Measurements from ENCODE around the gene MED12L.

Gene MED12L

GRCh38 chr3:151100076-151100475, 14.6 kb downstream of the MED12L start:
- H3K4me3 ChIP-seq (replicated peaks; ENCODE audit: low read depth, low read length) = no peak overlapping the region
- no peak for DNase-seq (ENCODE audit: low read depth)
- no peak for TF ChIP-seq CTCF (IDR thresholded peaks at IDR 0.05; ENCODE audit: low read length, missing control alignments)

- no peak for DNase-seq (ENCODE audit: low read depth)
- no peak for TF ChIP-seq CTCF (IDR thresholded peaks at IDR 0.05; ENCODE audit: low read length, missing control alignments)
- H3K4me3 ChIP-seq (replicated peaks; ENCODE audit: low read depth, low read length) = no peak overlapping the region
Measured at GRCh38 chr3:151101270-151101969, 16.0 kb downstream of the MED12L start.

DNA sequence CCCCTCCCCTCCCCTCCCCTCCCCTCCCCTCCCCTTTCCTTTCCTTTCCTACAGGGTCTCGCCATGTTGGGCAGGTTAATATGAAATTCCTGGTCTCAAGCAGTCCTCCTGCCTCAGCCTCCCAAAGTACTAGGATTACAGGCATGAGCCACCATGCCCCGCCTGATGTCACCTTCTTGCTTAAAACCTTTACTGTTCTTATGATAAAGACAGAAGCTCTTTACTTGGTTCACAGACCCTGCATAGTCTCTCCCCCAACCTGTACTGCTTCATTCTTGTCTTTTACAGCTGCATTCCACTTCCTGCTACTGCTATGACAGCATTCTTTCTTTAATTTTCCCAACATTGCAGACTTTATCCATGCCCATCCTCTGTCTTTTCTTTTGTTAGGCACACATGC, 20.8 kb downstream of the MED12L start:
- no peak for TF ChIP-seq CTCF (IDR thresholded peaks at IDR 0.05; ENCODE audit: low read length, missing control alignments)
- H3K4me3 ChIP-seq (replicated peaks; ENCODE audit: low read depth, low read length) = no peak overlapping the region

GRCh38 chr3:151107177-151107576, 21.7 kb downstream of the MED12L start:
- TF ChIP-seq CTCF (IDR thresholded peaks at IDR 0.05; ENCODE audit: low read length, missing control alignments) = no peak
- no peak overlapping the region for H3K4me3 ChIP-seq (replicated peaks; ENCODE audit: low read depth, low read length)
- DNase-seq (ENCODE audit: low read depth) = no peak

More for the DNA sequence above, 20.8 kb downstream of the MED12L start:
- no peak for DNase-seq (ENCODE audit: low read depth)

DNA sequence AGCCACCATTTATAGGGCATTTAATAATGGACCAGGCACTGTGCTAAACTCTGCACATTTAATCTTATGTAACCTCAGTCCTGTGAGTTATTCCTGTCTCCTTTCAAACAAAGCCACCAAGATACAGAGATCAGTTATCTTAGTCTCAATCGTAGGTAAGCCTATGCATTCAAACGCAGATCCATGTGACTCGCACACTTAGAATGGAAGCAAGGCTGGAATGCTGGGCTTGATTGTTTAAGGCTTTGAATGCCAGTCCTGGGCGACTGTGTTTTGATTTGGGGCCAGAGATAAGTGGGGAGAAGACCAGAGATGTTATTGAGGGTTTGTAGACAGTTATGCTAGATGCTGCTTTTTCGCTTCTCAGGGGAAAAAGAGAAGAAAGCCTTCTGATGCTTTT, 22.2 kb downstream of the MED12L start:
- DNase-seq (ENCODE audit: low read depth) = no peak
- TF ChIP-seq CTCF (IDR thresholded peaks at IDR 0.05; ENCODE audit: low read length, missing control alignments) = no peak
- no peak overlapping the region for H3K4me3 ChIP-seq (replicated peaks; ENCODE audit: low read depth, low read length)

GRCh38 chr3:151109286-151109800, 23.9 kb downstream of the MED12L start:
- no peak overlapping the region for H3K4me3 ChIP-seq (replicated peaks; ENCODE audit: low read depth, low read length)
- DNase-seq (ENCODE audit: low read depth) = no peak
- no peak for TF ChIP-seq CTCF (IDR thresholded peaks at IDR 0.05; ENCODE audit: low read length, missing control alignments)

GRCh38 chr3:151112731-151113130, 27.3 kb downstream of the MED12L start:
- H3K4me3 ChIP-seq (replicated peaks; ENCODE audit: low read depth, low read length) = no peak overlapping the region
- no peak for DNase-seq (ENCODE audit: low read depth)
- TF ChIP-seq CTCF (IDR thresholded peaks at IDR 0.05; ENCODE audit: low read length, missing control alignments) = no peak

Measured in fibroblast of pulmonary artery (primary cell).